Thyroid gland (tissue), 4 donors: Measurements from ENCODE around the gene PPIP5K1. TPM values are rescaled to one million over a fixed set of nuclear protein-coding genes. Genes with fewer than 3 reads are reported as not detected.
"Not testable (repeated sequence)": the region's sequence is repeated elsewhere in the genome, so short reads cannot be mapped to it uniquely, and the experiment has no call there.

Experiments used
- DNase-seq, 2 donors: peaks; one replicate each; pipeline ENCODE4 v3.0.0-alpha.2; 2019
- H3K27ac ChIP-seq, 3 donors: fragments of 200-600 bp; sonication (generic); 1 replicate in 2 of 3; 2 replicates in 1 of 3; pipeline ENCODE4 v1.5.1; 2016 to 2019; ENCODE audit warnings: mild to moderate bottlenecking in 1 of 3, moderate library complexity in 1 of 3
- H3K27me3 ChIP-seq: fragments of 200-600 bp; sonication (generic); one replicate; pipeline ENCODE4 v1.5.1; 2019
- H3K36me3 ChIP-seq, 2 donors: fragments of 200-600 bp; sonication (generic); one replicate each; pipeline ENCODE4 v1.5.1; 2016 to 2019
- H3K4me1 ChIP-seq, 2 donors: fragments of 200-600 bp; sonication (generic); one replicate each; pipeline ENCODE4 v1.5.1; 2017 to 2019
- H3K4me3 ChIP-seq, 3 donors: fragments of 200-600 bp; sonication (generic); replicated peaks in 1 of 3; 1 replicate in 2 of 3; 2 replicates in 1 of 3; pipeline ENCODE4 v1.5.1; 2016; ENCODE audit warnings: mild to moderate bottlenecking in 1 of 3
- H3K9me3 ChIP-seq: fragments of 200-600 bp; sonication (generic); one replicate; pipeline ENCODE4 v1.5.1; 2017
- CTCF ChIP-seq, 6 experiments: fragments of 200-600 bp in 3 of 6; fragments of 450-650 bp in 3 of 6; sonication (generic) in 3 of 6; IDR thresholded peaks; one replicate each; pipeline ENCODE4 v1.5.1; 2016 to 2019; ENCODE audit warnings: antibody characterized with exemption in 6 of 6, mild to moderate bottlenecking in 2 of 6, inconsistent platforms in 1 of 6, moderate library complexity in 1 of 6
- POLR2A ChIP-seq, 2 donors: fragments of 450-650 bp; IDR thresholded peaks; one replicate each; pipeline ENCODE4 v1.6.1; 2017; ENCODE audit warnings: antibody characterized with exemption in 2 of 2, mild to moderate bottlenecking in 2 of 2, moderate library complexity in 1 of 2
- WGBS, 2 donors: methylation state at CpG; one replicate each; pipeline ENCODE4 v1.1.5; 2017; 5-methylcytosine and 5-hydroxymethylcytosine counted together
- intact Hi-C: fragments of 100-400 bp; cut with DNase I; formaldehyde crosslinking; loops from one replicate; pipeline ENCODE4 v1.15.1; 2023
- total RNA-seq, 4 donors: library from RNA; depleted of rRNA; stranded (reverse); fragments of >200 nt; gene quantifications; one replicate each; pipeline ENCODE4 v1.2.3, GENCODE V29; 2016

The PPIP5K1 gene
- total RNA-seq, 4 donors from 2014 or later = 26.3 to 107 (median 52.3) TPM

GRCh38 chr15:43538091-43538490, 51.9 kb downstream of the PPIP5K1 start:
- Histone ChIP-seq H3K9me3 (no peaks in the 10 kb centered on the region), H3K4me1 (peaks cover 0 to 6% of the 10 kb centered on the region in 2 donors), H3K27ac (no peak overlapping the region), H3K36me3 (no peaks in the 10 kb centered on the region), H3K27me3 (no peaks in the 10 kb centered on the region), H3K4me3 (no peak overlapping the region)
- intact Hi-C loops = no loop called here
- TF ChIP-seq POLR2A (IDR thresholded peaks at IDR 0.05) = no peak
- no peak for TF ChIP-seq CTCF (IDR thresholded peaks at IDR 0.05)
- DNase-seq = no peak
- 76 to 84% methylated on average over 2 of the region's 2 CpGs for WGBS, 2 donors

- Histone ChIP-seq H3K4me1 (peaks cover 0 to 6% of the 10 kb centered on the region in 2 donors), H3K36me3 (no peaks in the 10 kb centered on the region), H3K27ac (peak overlapping the region in 1 of 3 donors; percentile 0), H3K9me3 (no peaks in the 10 kb centered on the region), H3K27me3 (no peaks in the 10 kb centered on the region), H3K4me3 (no peak overlapping the region)
- TF ChIP-seq POLR2A (IDR thresholded peaks at IDR 0.05) (no peak), CTCF (IDR thresholded peaks at IDR 0.05) (no peak)
- intact Hi-C loops = no loop called here
- WGBS, 2 donors = 40 to 51% methylated on average over 2 to 3 of the region's 3 CpGs
- peak; percentile 23 to 57 for DNase-seq
Observed at GRCh38 chr15:43534897-43535296, 55.1 kb downstream of the PPIP5K1 start.

GRCh38 chr15:43532826-43533225, 57.2 kb downstream of the PPIP5K1 start:
- H3K27me3 ChIP-seq, DNase-seq, intact Hi-C loops, H3K4me1 ChIP-seq, H3K9me3 ChIP-seq, H3K4me3 ChIP-seq, H3K27ac ChIP-seq, H3K36me3 ChIP-seq: not testable (repeated sequence)
- 81 to 94% methylated on average over 5 of the region's 5 CpGs for WGBS, 2 donors

GRCh38 chr15:43531018-43531670, 58.9 kb downstream of the PPIP5K1 start:
- Histone ChIP-seq H3K4me1 (peaks cover 0 to 6% of the 10 kb centered on the region in 2 donors), H3K36me3 (no peaks in the 10 kb centered on the region), H3K27ac (no peak overlapping the region), H3K27me3 (no peaks in the 10 kb centered on the region), H3K9me3 (no peaks in the 10 kb centered on the region), H3K4me3 (no peak overlapping the region)
- WGBS, 2 donors = 41 to 42% methylated on average over 7 of the region's 7 CpGs
- intact Hi-C loops = no loop called here
- no peak for TF ChIP-seq POLR2A (IDR thresholded peaks at IDR 0.05)
- TF ChIP-seq CTCF (IDR thresholded peaks at IDR 0.05) = no peak
- no peak for DNase-seq

- Histone ChIP-seq H3K27ac (no peak overlapping the region), H3K27me3 (no peaks in the 10 kb centered on the region), H3K4me1 (peaks cover 0 to under 1% of the 10 kb centered on the region in 2 donors), H3K9me3 (no peaks in the 10 kb centered on the region), H3K4me3 (no peak overlapping the region), H3K36me3 (no peaks in the 10 kb centered on the region)
- 90 to 93% methylated on average over 12 of the region's 12 CpGs for WGBS, 2 donors
- no peak for DNase-seq
- TF ChIP-seq POLR2A (IDR thresholded peaks at IDR 0.05) (no peak), CTCF (IDR thresholded peaks at IDR 0.05) (no peak)
- intact Hi-C loops = no loop called here
Observed at GRCh38 chr15:43529587-43530345, 60.2 kb downstream of the PPIP5K1 start.
